Measurements from ENCODE around the gene PLSCR3. TPM values are rescaled to one million over a fixed set of nuclear protein-coding genes. Genes with fewer than 3 reads are reported as not detected.

Gene PLSCR3
- total RNA-seq, 1 experiment from 2014 or later = 42.7 TPM

- peak overlapping the region; percentile 90 for H3K4me3 Mint-ChIP-seq
- ChIA-PET CTCF (interaction anchor here (0.6 to 4.1 kb wide), 35 partner anchors 9 to 323 kb away, joined by 3 to 59 read pairs (median 7); partner anchors contain the start of genes ACAP1, CHRNB1, FGF11 and NLGN2), POLR2A (interaction anchor here (0.8 to 2.1 kb wide), 6 partner anchors 10 to 43 kb away, joined by 3 to 10 read pairs (median 4); partner anchors contain the start of genes TMEM102 and TMEM256)
- H3K4me1 Mint-ChIP-seq = peaks cover 11% of the 10 kb centered on the region
- H3K27ac Mint-ChIP-seq = no peak overlapping the region
- H3K36me3 Mint-ChIP-seq = peaks cover 20% of the 10 kb centered on the region
- DNase-seq (ENCODE audit: low spot score) (peak; percentile 73), ATAC-seq (peak; percentile 51)
- H3K27me3 Mint-ChIP-seq (ENCODE audit: low read depth) = no peaks in the 10 kb centered on the region; the same call in 1 of the 2 replicates
- TF ChIP-seq JUN (CRISPR knock-in tag; IDR thresholded peaks at IDR 0.05) (no peak), FOXP1 (CRISPR knock-in tag; IDR thresholded peaks at IDR 0.05; ENCODE audit: borderline replicate concordance) (peak; percentile 74), GTF2I (CRISPR knock-in tag; conservative IDR thresholded peaks at IDR 0.05) (no peak), TEAD1 (CRISPR knock-in tag; IDR thresholded peaks at IDR 0.05) (no peak), ZNF138 (CRISPR knock-in tag; conservative IDR thresholded peaks at IDR 0.05) (0 out of 2 replicates have a peak, but pooled peaks have one; percentile 15), ARID4B (CRISPR knock-in tag; IDR thresholded peaks at IDR 0.05; ENCODE audit: borderline replicate concordance) (0 out of 2 replicates have a peak, but pooled peaks have one; percentile 55), JAZF1 (CRISPR knock-in tag; IDR thresholded peaks at IDR 0.05) (no peak), CREM (CRISPR knock-in tag; IDR thresholded peaks at IDR 0.05) (peak; percentile 28; the same call in 1 of the 2 replicates)
- TF ChIP-seq, protein P1, sequence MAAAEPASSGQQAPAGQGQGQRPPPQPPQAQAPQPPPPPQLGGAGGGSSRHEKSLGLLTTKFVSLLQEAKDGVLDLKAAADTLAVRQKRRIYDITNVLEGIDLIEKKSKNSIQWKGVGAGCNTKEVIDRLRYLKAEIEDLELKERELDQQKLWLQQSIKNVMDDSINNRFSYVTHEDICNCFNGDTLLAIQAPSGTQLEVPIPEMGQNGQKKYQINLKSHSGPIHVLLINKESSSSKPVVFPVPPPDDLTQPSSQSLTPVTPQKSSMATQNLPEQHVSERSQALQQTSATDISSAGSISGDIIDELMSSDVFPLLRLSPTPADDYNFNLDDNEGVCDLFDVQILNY (CRISPR knock-in tag; IDR thresholded peaks at IDR 0.05) = peak; percentile 24; the same call in 1 of the 2 replicates
- TF ChIP-seq, protein P2, sequence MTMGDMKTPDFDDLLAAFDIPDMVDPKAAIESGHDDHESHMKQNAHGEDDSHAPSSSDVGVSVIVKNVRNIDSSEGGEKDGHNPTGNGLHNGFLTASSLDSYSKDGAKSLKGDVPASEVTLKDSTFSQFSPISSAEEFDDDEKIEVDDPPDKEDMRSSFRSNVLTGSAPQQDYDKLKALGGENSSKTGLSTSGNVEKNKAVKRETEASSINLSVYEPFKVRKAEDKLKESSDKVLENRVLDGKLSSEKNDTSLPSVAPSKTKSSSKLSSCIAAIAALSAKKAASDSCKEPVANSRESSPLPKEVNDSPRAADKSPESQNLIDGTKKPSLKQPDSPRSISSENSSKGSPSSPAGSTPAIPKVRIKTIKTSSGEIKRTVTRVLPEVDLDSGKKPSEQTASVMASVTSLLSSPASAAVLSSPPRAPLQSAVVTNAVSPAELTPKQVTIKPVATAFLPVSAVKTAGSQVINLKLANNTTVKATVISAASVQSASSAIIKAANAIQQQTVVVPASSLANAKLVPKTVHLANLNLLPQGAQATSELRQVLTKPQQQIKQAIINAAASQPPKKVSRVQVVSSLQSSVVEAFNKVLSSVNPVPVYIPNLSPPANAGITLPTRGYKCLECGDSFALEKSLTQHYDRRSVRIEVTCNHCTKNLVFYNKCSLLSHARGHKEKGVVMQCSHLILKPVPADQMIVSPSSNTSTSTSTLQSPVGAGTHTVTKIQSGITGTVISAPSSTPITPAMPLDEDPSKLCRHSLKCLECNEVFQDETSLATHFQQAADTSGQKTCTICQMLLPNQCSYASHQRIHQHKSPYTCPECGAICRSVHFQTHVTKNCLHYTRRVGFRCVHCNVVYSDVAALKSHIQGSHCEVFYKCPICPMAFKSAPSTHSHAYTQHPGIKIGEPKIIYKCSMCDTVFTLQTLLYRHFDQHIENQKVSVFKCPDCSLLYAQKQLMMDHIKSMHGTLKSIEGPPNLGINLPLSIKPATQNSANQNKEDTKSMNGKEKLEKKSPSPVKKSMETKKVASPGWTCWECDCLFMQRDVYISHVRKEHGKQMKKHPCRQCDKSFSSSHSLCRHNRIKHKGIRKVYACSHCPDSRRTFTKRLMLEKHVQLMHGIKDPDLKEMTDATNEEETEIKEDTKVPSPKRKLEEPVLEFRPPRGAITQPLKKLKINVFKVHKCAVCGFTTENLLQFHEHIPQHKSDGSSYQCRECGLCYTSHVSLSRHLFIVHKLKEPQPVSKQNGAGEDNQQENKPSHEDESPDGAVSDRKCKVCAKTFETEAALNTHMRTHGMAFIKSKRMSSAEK (CRISPR knock-in tag; IDR thresholded peaks at IDR 0.05; ENCODE audit: borderline replicate concordance) = no peak
- TF ChIP-seq, protein P3, sequence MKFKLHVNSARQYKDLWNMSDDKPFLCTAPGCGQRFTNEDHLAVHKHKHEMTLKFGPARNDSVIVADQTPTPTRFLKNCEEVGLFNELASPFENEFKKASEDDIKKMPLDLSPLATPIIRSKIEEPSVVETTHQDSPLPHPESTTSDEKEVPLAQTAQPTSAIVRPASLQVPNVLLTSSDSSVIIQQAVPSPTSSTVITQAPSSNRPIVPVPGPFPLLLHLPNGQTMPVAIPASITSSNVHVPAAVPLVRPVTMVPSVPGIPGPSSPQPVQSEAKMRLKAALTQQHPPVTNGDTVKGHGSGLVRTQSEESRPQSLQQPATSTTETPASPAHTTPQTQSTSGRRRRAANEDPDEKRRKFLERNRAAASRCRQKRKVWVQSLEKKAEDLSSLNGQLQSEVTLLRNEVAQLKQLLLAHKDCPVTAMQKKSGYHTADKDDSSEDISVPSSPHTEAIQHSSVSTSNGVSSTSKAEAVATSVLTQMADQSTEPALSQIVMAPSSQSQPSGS (CRISPR knock-in tag; IDR thresholded peaks at IDR 0.05; ENCODE audit: borderline replicate concordance, low read depth) = no peak
- TF ChIP-seq, protein P4, sequence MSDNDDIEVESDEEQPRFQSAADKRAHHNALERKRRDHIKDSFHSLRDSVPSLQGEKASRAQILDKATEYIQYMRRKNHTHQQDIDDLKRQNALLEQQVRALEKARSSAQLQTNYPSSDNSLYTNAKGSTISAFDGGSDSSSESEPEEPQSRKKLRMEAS (CRISPR knock-in tag; IDR thresholded peaks at IDR 0.05) = peak; percentile 47; the same call in 1 of the 2 replicates
- no peaks in the 10 kb centered on the region for H3K9me3 Mint-ChIP-seq
Measured at GRCh38 chr17:7393613-7394451, 493 bp downstream of the PLSCR3 start.

All from WTC11 (cell line).